Hematopoietic multipotent progenitor cell treated with erythropoietin and hydrocortisone succinate and interleukin-3 and kit ligand, for 15 days (in vitro differentiated cells): Measurements from ENCODE around the gene ASPDH.

Experiments
- DNase-seq: peaks from one replicate; pipeline ENCODE4 v3.0.0-alpha.2; 2015; ENCODE audit warnings: low spot score

The ASPDH gene

GRCh38 chr19:50496189-50497021 is 17.3 kb downstream of the ASPDH start:
- no peak for DNase-seq

GRCh38 chr19:50495020-50495531 is 18.6 kb downstream of the ASPDH start:
- DNase-seq = no peak

- no peak for DNase-seq
Measured at GRCh38 chr19:50494186-50495019, 19.3 kb downstream of the ASPDH start.

- DNase-seq = no peak
Measured at GRCh38 chr19:50493171-50493570, 20.5 kb downstream of the ASPDH start.

- DNase-seq = no peak
Measured at GRCh38 chr19:50492303-50493052, 21.2 kb downstream of the ASPDH start.

- DNase-seq = no peak
Measured at GRCh38 chr19:50490991-50491472, 22.7 kb downstream of the ASPDH start.

GRCh38 chr19:50490411-50490811 is 23.3 kb downstream of the ASPDH start:
- no peak for DNase-seq

- DNase-seq = no peak
Measured at GRCh38 chr19:50489461-50490011, 24.2 kb downstream of the ASPDH start.

GRCh38 chr19:50488389-50489194 is 25.1 kb downstream of the ASPDH start:
- DNase-seq = no peak

- DNase-seq = peak; percentile 33
Measured at GRCh38 chr19:50486823-50487515, 26.7 kb downstream of the ASPDH start.

- no peak for DNase-seq
Measured at GRCh38 chr19:50485284-50485955, 28.3 kb downstream of the ASPDH start.

- DNase-seq = no peak
Measured at GRCh38 chr19:50482916-50483315, 30.8 kb downstream of the ASPDH start.

GRCh38 chr19:50482271-50482855 is 31.4 kb downstream of the ASPDH start:
- no peak for DNase-seq

- no peak for DNase-seq
Measured at GRCh38 chr19:50481351-50482149, 32.2 kb downstream of the ASPDH start.

GRCh38 chr19:50480281-50481111 is 33.2 kb downstream of the ASPDH start:
- DNase-seq = no peak

- no peak for DNase-seq
Measured at GRCh38 chr19:50479761-50480251, 33.9 kb downstream of the ASPDH start.
